ENCODE results near the gene TOP1.

DNA sequence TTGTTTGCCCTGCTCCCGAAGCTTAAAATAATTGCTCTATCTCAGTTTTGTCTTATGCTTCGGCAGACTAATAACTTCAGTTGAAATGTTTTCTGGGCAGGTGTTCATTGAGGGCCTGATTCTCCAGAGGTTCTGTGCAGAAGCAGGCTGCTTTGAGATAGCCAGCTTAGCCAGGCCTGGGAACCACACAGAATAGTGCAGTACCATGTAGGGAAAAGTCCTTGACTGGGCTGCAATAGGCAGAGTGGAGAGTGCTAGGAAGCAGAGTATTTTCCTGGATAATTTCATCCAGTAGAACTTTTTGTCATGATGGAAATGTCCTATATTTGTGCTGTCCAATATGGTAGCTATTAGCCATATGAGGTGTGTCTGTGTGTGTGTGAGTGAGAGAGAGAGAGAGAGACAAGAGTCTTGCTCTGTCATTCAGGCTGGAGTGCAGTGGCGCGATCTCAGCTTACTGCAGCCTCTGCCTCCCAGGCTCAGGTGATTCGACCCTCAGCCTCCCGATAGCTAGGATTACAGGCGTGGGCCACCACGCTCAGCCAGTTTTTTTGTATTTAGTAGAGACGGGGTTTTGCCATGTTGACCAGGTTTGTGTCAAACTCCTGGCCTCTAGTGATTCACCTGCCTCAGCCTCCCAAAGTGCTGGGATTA, 15.9 kb downstream of the TOP1 start:
- TF ChIP-seq NR3C1 (CRISPR knock-in tag; conservative IDR thresholded peaks at IDR 0.05; ENCODE audit: low read depth) (no peak), JUN (CRISPR knock-in tag; IDR thresholded peaks at IDR 0.05) (no peak), TEAD4 (CRISPR knock-in tag; IDR thresholded peaks at IDR 0.05) (no peak), CREM (CRISPR knock-in tag; IDR thresholded peaks at IDR 0.05) (no peak), SP1 (CRISPR knock-in tag; conservative IDR thresholded peaks at IDR 0.05) (no peak)
- TF ChIP-seq, protein P1, sequence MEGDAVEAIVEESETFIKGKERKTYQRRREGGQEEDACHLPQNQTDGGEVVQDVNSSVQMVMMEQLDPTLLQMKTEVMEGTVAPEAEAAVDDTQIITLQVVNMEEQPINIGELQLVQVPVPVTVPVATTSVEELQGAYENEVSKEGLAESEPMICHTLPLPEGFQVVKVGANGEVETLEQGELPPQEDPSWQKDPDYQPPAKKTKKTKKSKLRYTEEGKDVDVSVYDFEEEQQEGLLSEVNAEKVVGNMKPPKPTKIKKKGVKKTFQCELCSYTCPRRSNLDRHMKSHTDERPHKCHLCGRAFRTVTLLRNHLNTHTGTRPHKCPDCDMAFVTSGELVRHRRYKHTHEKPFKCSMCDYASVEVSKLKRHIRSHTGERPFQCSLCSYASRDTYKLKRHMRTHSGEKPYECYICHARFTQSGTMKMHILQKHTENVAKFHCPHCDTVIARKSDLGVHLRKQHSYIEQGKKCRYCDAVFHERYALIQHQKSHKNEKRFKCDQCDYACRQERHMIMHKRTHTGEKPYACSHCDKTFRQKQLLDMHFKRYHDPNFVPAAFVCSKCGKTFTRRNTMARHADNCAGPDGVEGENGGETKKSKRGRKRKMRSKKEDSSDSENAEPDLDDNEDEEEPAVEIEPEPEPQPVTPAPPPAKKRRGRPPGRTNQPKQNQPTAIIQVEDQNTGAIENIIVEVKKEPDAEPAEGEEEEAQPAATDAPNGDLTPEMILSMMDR (IDR thresholded peaks at IDR 0.05), result no peak
- TF ChIP-seq, protein P2, sequence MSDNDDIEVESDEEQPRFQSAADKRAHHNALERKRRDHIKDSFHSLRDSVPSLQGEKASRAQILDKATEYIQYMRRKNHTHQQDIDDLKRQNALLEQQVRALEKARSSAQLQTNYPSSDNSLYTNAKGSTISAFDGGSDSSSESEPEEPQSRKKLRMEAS (CRISPR knock-in tag; IDR thresholded peaks at IDR 0.05), result no peak
- TF ChIP-seq, protein P3, sequence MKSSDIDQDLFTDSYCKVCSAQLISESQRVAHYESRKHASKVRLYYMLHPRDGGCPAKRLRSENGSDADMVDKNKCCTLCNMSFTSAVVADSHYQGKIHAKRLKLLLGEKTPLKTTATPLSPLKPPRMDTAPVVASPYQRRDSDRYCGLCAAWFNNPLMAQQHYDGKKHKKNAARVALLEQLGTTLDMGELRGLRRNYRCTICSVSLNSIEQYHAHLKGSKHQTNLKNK (CRISPR knock-in tag; IDR thresholded peaks at IDR 0.05), result no peak

Measured in WTC11 (cell line).